Muscle layer of duodenum (tissue), 2 donors: ENCODE measurements around the gene SLC38A3.

Experiments
- H3K27ac ChIP-seq: one replicate; pipeline ENCODE4 v1.7.0; 2013; ENCODE audit warnings: mild to moderate bottlenecking, low read length
- H3K27me3 ChIP-seq: one replicate; pipeline ENCODE4 v1.7.0; 2013; ENCODE audit warnings: low read depth, mild to moderate bottlenecking, control low read depth, low read length
- H3K36me3 ChIP-seq, 2 donors: one replicate each; pipeline ENCODE4 v1.7.0; 2013; ENCODE audit warnings: low read length in 2 of 2, control low read depth in 1 of 2, mild to moderate bottlenecking in 1 of 2; ENCODE audit not compliant: insufficient read depth in 2 of 2, control insufficient read depth in 1 of 2
- H3K4me1 ChIP-seq, 2 donors: one replicate each; pipeline ENCODE4 v1.7.0; 2013; ENCODE audit warnings: low read length in 2 of 2, mild to moderate bottlenecking in 2 of 2, control low read depth in 1 of 2, moderate library complexity in 1 of 2; ENCODE audit not compliant: insufficient read depth in 2 of 2, control insufficient read depth in 1 of 2
- H3K4me3 ChIP-seq, 2 donors: one replicate each; pipeline ENCODE4 v1.7.0; 2013; ENCODE audit warnings: low read length in 2 of 2, low read depth in 1 of 2, mild to moderate bottlenecking in 1 of 2
- H3K9me3 ChIP-seq, 2 donors: one replicate each; pipeline ENCODE4 v1.7.0; 2013; ENCODE audit warnings: low read length in 2 of 2, control low read depth in 1 of 2, mild to moderate bottlenecking in 1 of 2; ENCODE audit not compliant: control insufficient read depth in 1 of 2
- donor health status: healthy.

Gene SLC38A3

DNA sequence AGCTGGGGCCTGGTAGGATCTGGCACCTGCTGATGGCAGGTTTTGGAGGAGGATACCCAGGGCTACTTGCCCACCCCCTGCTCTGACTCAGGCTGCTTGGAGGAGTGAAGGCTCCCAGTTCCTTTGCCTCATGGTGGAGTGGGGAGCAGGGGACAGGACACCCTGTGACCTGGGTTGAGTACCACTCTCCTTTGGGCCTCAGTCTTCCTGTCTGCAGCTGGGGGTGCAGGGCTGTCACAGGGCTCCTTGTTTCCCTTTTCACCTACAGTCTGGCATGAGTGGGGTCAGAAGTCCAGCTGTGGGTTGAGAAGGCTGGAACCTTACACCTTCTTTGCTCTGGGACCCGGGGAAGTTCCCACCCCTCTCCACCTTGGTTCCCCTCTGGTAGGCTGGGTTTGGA lies 35.2 kb upstream of the SLC38A3 start:
- Histone ChIP-seq H3K4me1 (peaks cover 23 to 26% of the 10 kb centered on the region in 2 donors), H3K27ac (peak overlapping the region; percentile 26), H3K36me3 (no peaks in the 10 kb centered on the region), H3K27me3 (no peaks in the 10 kb centered on the region), H3K4me3 (no peak overlapping the region), H3K9me3 (no peaks in the 10 kb centered on the region)

DNA sequence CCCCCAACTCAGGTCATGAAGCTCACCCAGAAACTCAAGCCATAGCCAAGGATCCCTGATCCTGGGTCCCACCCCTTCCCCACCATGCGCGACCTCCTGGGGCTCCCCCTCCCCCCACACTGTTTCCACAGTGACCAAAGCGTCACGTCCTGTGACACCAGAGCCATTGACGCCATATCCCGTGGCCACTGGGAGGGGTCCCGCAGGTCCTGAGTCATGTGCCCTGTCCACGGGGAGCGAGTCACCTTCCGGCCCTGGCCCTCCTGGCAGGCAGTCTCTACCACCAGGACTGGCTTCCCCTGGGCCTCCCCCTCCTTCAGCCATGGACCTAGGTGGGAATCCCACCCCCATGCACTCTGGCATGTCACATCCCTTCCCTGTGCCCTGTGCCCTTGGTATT lies 34.4 kb upstream of the SLC38A3 start:
- no peaks in the 10 kb centered on the region for H3K9me3 ChIP-seq
- H3K4me1 ChIP-seq = peaks cover 14 to 18% of the 10 kb centered on the region in 2 donors
- no peaks in the 10 kb centered on the region for H3K36me3 ChIP-seq
- no peaks in the 10 kb centered on the region for H3K27me3 ChIP-seq
- H3K27ac ChIP-seq = peak overlapping the region; percentile 26
- H3K4me3 ChIP-seq = no peak overlapping the region

DNA sequence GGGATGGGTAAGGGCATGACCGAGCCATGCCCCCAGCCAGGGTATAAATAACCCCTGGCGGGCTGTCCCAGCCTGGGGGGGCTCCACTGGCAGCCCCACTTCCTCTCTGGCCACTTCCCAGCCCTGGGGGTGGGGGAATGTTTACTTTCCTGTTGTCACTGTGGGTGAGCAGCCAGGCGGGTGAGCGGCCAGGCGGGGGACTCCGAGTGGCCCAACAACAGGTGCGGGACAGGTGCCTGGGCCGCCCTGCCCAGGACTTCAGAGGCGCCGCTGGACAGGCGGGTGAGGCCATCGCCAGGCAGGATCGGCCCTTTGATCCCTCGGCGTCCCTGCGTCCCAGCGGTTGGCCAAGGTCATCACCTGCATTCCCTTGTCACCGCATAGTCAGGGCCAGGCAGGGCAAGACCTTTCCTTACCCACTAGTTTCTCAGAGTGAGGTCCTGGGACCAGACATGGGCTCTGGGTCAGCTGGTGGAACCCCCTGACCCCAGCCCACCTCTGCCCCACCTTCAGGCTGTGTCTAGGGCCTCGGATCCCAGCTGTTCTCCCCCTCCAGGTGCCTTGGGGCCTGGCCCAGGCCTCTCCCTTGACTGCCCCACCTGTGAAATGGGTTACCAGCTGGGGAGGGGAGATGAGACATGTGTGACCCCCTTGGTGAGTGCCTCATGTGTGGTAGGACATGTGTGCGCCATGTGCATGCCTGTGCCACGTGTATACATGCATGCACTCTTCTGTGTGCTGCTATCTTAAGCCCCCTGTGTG lies 33.4 kb upstream of the SLC38A3 start:
- Histone ChIP-seq H3K4me1 (peaks cover 4 to 7% of the 10 kb centered on the region in 2 donors), H3K27ac (no peak overlapping the region), H3K27me3 (no peaks in the 10 kb centered on the region), H3K36me3 (no peaks in the 10 kb centered on the region), H3K9me3 (no peaks in the 10 kb centered on the region), H3K4me3 (no peak overlapping the region)

DNA sequence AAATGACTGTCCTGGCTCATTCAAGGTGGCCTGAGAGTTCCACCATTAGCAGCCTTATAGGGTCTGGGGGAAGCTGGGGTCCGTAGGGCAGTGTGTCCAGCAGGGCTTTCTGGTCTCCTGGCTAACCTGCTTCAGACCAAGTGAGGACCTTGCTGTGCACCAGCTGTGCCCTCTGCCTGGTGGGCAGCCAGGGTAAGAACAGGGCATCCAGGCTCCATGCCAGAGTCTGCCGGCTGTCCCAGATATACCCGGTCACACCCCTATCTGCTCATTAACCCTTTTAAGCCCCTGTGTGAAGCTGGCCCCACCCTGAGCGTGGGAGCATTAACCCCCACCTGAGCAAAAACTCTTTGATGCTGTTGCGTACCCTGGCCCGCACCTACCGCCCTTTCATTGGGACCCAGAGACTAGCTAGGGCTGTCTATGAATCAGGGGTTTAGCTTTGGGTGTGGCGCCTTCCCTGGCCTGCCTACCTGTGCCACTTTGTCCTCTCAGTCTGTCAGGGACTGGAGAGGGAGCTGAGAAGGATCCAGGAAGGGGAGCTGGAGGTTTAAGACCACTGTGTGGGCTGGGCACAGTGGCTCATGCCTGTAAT lies 32.3 kb upstream of the SLC38A3 start:
- Histone ChIP-seq H3K9me3 (no peaks in the 10 kb centered on the region), H3K27me3 (no peaks in the 10 kb centered on the region), H3K27ac (no peak overlapping the region), H3K4me3 (no peak overlapping the region), H3K4me1 (peaks cover 0 to 2% of the 10 kb centered on the region in 2 donors), H3K36me3 (no peaks in the 10 kb centered on the region)

DNA sequence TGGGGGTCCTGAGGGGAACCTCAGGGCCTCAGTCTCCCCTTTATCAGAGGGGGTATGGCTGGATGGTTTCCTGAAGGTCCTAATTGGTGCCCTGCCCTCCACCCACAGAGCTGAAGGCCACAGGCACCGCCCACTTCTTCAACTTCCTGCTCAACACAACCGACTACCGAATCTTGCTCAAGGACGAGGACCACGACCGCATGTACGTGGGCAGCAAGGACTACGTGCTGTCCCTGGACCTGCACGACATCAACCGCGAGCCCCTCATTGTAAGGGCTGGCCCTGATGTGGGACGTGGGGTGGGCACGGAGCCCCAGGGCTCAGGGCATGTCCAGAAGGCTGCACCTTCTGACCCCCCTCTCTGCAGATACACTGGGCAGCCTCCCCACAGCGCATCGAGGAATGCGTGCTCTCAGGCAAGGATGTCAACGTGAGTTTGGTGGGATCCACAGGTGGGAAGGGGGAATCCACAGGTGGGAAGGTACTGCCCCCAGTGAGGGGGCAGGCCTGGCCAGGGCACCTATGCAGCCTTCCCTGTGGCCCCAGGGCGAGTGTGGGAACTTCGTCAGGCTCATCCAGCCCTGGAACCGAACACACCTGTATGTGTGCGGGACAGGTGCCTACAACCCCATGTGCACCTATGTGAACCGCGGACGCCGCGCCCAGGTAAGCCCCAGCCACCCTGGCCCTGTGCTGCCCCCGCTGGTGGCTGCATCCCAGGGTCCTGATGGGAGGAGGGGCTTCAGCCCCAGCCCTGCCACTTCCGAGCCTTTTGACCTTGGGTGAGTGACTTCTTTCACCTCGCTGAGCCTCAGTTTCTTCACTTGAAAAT lies 31.2 kb upstream of the SLC38A3 start:
- H3K27ac ChIP-seq = no peak overlapping the region
- H3K4me1 ChIP-seq = no peaks in the 10 kb centered on the region

DNA sequence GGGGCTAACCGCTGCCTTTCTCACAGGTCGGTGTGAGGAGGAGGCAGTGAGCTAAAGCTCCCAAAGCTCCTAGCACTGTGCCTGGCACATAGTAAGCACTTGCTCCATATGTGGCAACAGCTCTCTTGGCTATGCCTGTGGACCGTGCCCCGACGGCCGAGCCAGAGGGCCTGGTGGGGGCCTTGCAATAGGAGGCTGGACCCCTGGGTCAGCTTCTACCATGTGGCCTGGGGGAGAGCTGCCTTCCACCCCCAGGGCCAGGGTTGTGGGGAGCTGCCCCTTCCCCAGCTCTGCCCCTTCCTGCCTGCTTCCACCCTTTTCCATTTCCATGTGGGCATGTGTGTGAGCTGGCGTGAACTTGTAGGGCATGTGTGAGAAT lies 30.6 kb upstream of the SLC38A3 start:
- no peak overlapping the region for H3K4me3 ChIP-seq
- H3K27ac ChIP-seq = no peak overlapping the region
- H3K9me3 ChIP-seq = no peaks in the 10 kb centered on the region
- H3K4me1 ChIP-seq = no peaks in the 10 kb centered on the region
- H3K36me3 ChIP-seq = no peaks in the 10 kb centered on the region
- H3K27me3 ChIP-seq = no peaks in the 10 kb centered on the region

More for the DNA sequence above, 31.2 kb upstream of the SLC38A3 start:
- Histone ChIP-seq H3K36me3 (no peaks in the 10 kb centered on the region), H3K9me3 (no peaks in the 10 kb centered on the region), H3K4me3 (no peak overlapping the region), H3K27me3 (no peaks in the 10 kb centered on the region)

DNA sequence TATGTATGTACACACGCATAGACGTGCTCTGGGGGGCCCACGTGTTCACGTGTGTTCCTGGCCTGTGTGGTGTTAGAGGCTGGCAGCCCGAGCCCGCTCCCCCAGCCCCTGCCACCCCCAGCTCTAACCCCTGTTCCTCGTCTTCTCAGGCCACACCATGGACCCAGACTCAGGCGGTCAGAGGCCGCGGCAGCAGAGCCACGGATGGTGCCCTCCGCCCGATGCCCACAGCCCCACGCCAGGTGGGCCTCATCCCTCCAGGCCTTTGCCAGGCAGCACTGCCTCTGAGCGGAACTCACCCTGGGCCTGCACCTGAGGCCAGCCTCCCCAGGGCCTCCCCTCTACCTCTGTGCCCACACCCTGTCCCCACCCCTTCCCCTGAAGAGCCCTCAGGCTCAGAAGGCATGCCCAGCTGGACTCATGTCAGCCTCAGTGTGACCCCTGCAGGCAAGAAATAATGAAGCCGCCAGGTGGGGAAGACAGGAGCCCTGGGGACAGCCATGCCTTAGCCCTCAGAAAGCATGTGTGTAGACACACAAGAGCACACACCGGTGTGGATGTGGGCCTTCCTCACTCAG lies 30.0 kb upstream of the SLC38A3 start:
- Histone ChIP-seq H3K27me3 (no peaks in the 10 kb centered on the region), H3K27ac (no peak overlapping the region), H3K9me3 (no peaks in the 10 kb centered on the region), H3K36me3 (no peaks in the 10 kb centered on the region), H3K4me3 (no peak overlapping the region), H3K4me1 (no peaks in the 10 kb centered on the region)

DNA sequence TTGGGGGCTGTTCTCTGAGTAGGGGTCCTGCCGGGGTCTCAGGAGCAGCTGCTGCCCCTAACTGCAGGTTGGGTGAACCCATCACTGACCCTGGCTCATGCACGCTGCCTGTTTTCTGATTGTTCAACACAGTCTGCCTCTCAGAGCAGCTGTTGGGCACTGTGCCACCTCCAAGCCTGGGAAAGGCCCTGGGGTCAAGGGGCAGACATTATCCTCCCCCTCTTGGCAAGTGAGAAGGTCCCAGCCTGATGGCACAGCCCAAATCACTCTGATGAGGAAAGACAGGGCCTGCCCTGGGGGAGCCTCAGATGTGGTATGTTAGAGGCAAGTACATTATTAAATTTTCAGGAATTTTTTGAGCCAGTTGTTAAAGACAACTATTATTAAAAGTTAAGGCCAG lies 27.7 kb upstream of the SLC38A3 start:
- H3K4me3 ChIP-seq = no peak overlapping the region
- H3K27me3 ChIP-seq = no peaks in the 10 kb centered on the region
- H3K27ac ChIP-seq = no peak overlapping the region
- H3K4me1 ChIP-seq = no peaks in the 10 kb centered on the region
- H3K9me3 ChIP-seq = no peaks in the 10 kb centered on the region
- H3K36me3 ChIP-seq = no peaks in the 10 kb centered on the region

DNA sequence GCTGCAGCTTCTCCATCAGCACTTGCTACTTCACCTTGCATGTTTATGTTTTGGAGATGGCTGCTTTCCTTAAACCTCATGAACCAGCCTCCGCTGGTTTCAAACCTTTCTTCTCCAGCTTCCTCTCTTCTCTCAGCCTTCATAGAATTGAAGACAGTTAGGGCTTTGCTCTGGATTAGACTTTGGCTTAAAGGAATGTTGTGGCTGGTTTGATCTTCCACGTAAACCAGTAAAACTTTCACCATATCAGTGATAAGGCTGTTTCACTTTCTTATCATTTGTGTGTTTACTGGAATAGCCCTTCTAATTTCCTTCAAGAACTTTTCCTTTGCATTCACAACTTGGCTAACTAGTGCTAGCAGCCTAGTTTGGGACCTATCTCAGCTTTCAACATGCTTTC lies 25.4 kb upstream of the SLC38A3 start:
- no peaks in the 10 kb centered on the region for H3K4me1 ChIP-seq
- H3K9me3 ChIP-seq = no peaks in the 10 kb centered on the region
- H3K27me3 ChIP-seq = no peaks in the 10 kb centered on the region
- no peak overlapping the region for H3K4me3 ChIP-seq
- H3K36me3 ChIP-seq = no peaks in the 10 kb centered on the region
- no peak overlapping the region for H3K27ac ChIP-seq

DNA sequence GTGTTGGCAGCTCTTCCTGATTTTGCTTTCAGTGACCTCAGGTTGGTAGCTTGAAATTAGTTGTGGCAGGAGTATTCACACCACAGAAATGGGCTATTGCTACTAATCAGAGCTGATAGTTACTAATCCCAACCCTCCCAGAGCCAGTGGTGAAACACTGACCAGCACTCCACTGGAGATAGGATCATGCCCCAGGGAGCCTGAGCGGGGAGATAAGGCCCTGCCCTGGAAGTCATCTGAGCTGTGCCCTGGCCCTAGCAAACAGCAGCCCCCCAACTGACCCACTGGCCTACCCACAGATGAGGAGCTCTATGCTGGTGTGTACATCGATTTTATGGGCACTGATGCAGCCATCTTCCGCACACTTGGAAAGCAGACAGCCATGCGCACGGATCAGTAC lies 23.1 kb upstream of the SLC38A3 start:
- H3K36me3 ChIP-seq = no peaks in the 10 kb centered on the region
- H3K4me3 ChIP-seq = no peak overlapping the region
- H3K9me3 ChIP-seq = no peaks in the 10 kb centered on the region
- no peaks in the 10 kb centered on the region for H3K27me3 ChIP-seq
- no peaks in the 10 kb centered on the region for H3K4me1 ChIP-seq
- no peak overlapping the region for H3K27ac ChIP-seq

DNA sequence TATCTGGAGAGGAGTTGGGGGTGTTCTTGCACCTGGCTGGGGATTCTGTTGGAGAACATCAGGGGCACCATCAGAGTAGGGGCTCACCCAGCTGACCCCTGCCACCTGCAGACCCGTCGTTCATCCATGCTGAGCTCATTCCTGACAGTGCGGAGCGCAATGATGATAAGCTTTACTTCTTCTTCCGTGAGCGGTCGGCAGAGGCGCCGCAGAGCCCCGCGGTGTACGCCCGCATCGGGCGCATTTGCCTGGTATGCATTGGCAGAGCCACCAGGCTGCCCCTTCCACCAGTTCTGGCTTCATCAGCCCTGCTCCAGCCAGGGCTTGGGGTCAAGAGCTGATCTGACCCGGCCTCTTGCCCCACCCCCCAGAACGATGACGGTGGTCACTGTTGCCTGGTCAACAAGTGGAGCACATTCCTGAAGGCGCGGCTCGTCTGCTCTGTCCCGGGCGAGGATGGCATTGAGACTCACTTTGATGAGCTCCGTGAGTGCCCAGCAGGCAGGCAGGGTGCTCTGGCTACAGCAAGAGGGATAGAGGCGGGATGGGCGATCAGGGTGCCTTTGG lies 22.5 kb upstream of the SLC38A3 start:
- Histone ChIP-seq H3K27ac (no peak overlapping the region), H3K9me3 (no peaks in the 10 kb centered on the region), H3K4me1 (no peaks in the 10 kb centered on the region), H3K36me3 (no peaks in the 10 kb centered on the region), H3K4me3 (no peak overlapping the region), H3K27me3 (no peaks in the 10 kb centered on the region)
